Activated naive CD4-positive, alpha-beta T cell treated with anti-CD3 and anti-CD28 coated beads, Interleukin-2, amount 50 U/mL, for 72 hours (primary cell): Measurements from ENCODE around the gene GABPB2. TPM values are rescaled to one million over a fixed set of nuclear protein-coding genes. Genes with fewer than 3 reads are reported as not detected.

ENCODE experiments used
- ATAC-seq, 2 donors: fragments of 150-1000 bp; cut with Tn5 transposase; 2 replicates each; pipeline ENCODE4 v1.10.0; 2021; ENCODE audit warnings: mild to moderate bottlenecking in 2 of 2, moderate library complexity in 2 of 2
- DNase-seq, 2 donors: peaks; one replicate each; pipeline ENCODE4 v3.0.0; 2021 to 2022; ENCODE audit warnings: low spot score in 2 of 2
- H3K27ac Mint-ChIP-seq, 2 donors: one replicate each; pipeline ENCODE4 v1.8.0; 2022; ENCODE audit warnings: mild to moderate bottlenecking in 2 of 2, mixed read lengths in 2 of 2
- H3K36me3 Mint-ChIP-seq, 2 donors: one replicate each; pipeline ENCODE4 v1.8.0; 2022; ENCODE audit warnings: mixed read lengths in 2 of 2
- H3K9me3 Mint-ChIP-seq, 2 donors: one replicate each; pipeline ENCODE4 v1.8.0; 2022; ENCODE audit warnings: mixed read lengths in 2 of 2
- total RNA-seq, 2 donors: library from RNA; stranded (reverse); gene quantifications; one replicate each; pipeline ENCODE4 v1.2.3, GENCODE V29; 2022

Gene GABPB2
- total RNA-seq = 10 to 100 TPM in 1 of 2 donors, 1 to 10 TPM in 1; 5.6 to 14.1 TPM

- H3K9me3 Mint-ChIP-seq = no peaks in the 10 kb centered on the region
- ATAC-seq (peak; percentile 91 to 92), DNase-seq (peak; percentile 88 to 96)
- H3K27ac Mint-ChIP-seq = peak within 1 kb of the TSS; percentile 99 to 100
- peaks cover 7 to 10% of the 10 kb centered on the region in 2 donors for H3K36me3 Mint-ChIP-seq
These were observed at the start of gene GABPB2 for GRCh38 chr1:151070474-151071276. Gene GABPB2, plus strand, starts transcription at chr1:151070761. Its CDS starts 17,429 bp downstream, at chr1:151088190.

- H3K36me3 Mint-ChIP-seq = peaks cover 0 to 7% of the 10 kb centered on the region in 2 donors
- no peaks in the 10 kb centered on the region for H3K9me3 Mint-ChIP-seq
- peak; percentile 72 to 86 for DNase-seq
- peak overlapping the region in 1 of 2 donors; percentile 55 for H3K27ac Mint-ChIP-seq
- peak; percentile 98 to 99 for ATAC-seq
These were observed 45.9 kb upstream of the GABPB2 start for GRCh38 chr1:151024540-151025146.

- no peaks in the 10 kb centered on the region for H3K9me3 Mint-ChIP-seq
- H3K27ac Mint-ChIP-seq = no peak overlapping the region
- DNase-seq (no peak), ATAC-seq (no peak)
- peaks cover 7 to 8% of the 10 kb centered on the region in 2 donors for H3K36me3 Mint-ChIP-seq
These were observed 44.1 kb upstream of the GABPB2 start for GRCh38 chr1:151026460-151026859.

- Mint-ChIP-seq H3K36me3 (peaks cover 12 to 15% of the 10 kb centered on the region in 2 donors), H3K9me3 (no peaks in the 10 kb centered on the region), H3K27ac (no peak overlapping the region)
- DNase-seq (no peak), ATAC-seq (no peak)
These were observed 38.4 kb upstream of the GABPB2 start for GRCh38 chr1:151032164-151032563.

- H3K27ac Mint-ChIP-seq = peak overlapping the region in 1 of 2 donors; percentile 44
- no peaks in the 10 kb centered on the region for H3K9me3 Mint-ChIP-seq
- ATAC-seq = no peak
- no peak for DNase-seq
- H3K36me3 Mint-ChIP-seq = peaks cover 12 to 15% of the 10 kb centered on the region in 2 donors
These were observed 35.4 kb upstream of the GABPB2 start for GRCh38 chr1:151035167-151035566.

- H3K9me3 Mint-ChIP-seq = no peaks in the 10 kb centered on the region
- ATAC-seq = no peak
- DNase-seq = no peak
- peak within 1 kb of the TSS; percentile 65 to 79 for H3K27ac Mint-ChIP-seq
- peaks cover 8 to 12% of the 10 kb centered on the region in 2 donors for H3K36me3 Mint-ChIP-seq
These were observed 34.2 kb upstream of the GABPB2 start, which contains the start of gene BNIPL for GRCh38 chr1:151036356-151036755. Gene BNIPL, plus strand, starts transcription at chr1:151036586. Its CDS starts 140 bp downstream, at chr1:151036726.

- DNase-seq = no peak
- ATAC-seq = no peak
- Mint-ChIP-seq H3K9me3 (no peaks in the 10 kb centered on the region), H3K27ac (peak overlapping the region in 1 of 2 donors; percentile 55), H3K36me3 (peaks cover 5 to 12% of the 10 kb centered on the region in 2 donors)
These were observed 33.5 kb upstream of the GABPB2 start for GRCh38 chr1:151037032-151037431.

GRCh38 chr1:151039521-151039920, 31.0 kb upstream of the GABPB2 start:
- ATAC-seq = no peak
- no peak for DNase-seq
- peaks cover 0 to 3% of the 10 kb centered on the region in 2 donors for H3K36me3 Mint-ChIP-seq
- H3K9me3 Mint-ChIP-seq = no peaks in the 10 kb centered on the region
- no peak overlapping the region for H3K27ac Mint-ChIP-seq

GRCh38 chr1:151043163-151043562, 27.4 kb upstream of the GABPB2 start:
- Mint-ChIP-seq H3K27ac (peak overlapping the region; percentile 23 to 90), H3K9me3 (no peaks in the 10 kb centered on the region), H3K36me3 (no peaks in the 10 kb centered on the region)
- peak; percentile 8 to 33 for ATAC-seq
- no peak for DNase-seq

- Mint-ChIP-seq H3K9me3 (no peaks in the 10 kb centered on the region), H3K36me3 (no peaks in the 10 kb centered on the region), H3K27ac (peak within 1 kb of the TSS; percentile 80 to 88)
- DNase-seq (peak in 1 of 2 donors; percentile 56), ATAC-seq (peak; percentile 68 to 69)
These were observed 23.0 kb upstream of the GABPB2 start, which contains the start of gene C1orf56 for GRCh38 chr1:151047591-151047924. Gene C1orf56, plus strand, starts transcription at chr1:151047751. Its CDS starts 97 bp downstream, at chr1:151047848.

- DNase-seq (peak; percentile 60 to 65), ATAC-seq (peak; percentile 70 to 84)
- H3K27ac Mint-ChIP-seq = peak overlapping the region; percentile 80 to 88
- H3K36me3 Mint-ChIP-seq = no peaks in the 10 kb centered on the region
- H3K9me3 Mint-ChIP-seq = no peaks in the 10 kb centered on the region
These were observed 22.5 kb upstream of the GABPB2 start for GRCh38 chr1:151047925-151048644.

GRCh38 chr1:151048645-151049032, 21.9 kb upstream of the GABPB2 start:
- no peaks in the 10 kb centered on the region for H3K9me3 Mint-ChIP-seq
- DNase-seq (no peak), ATAC-seq (peak in 1 of 2 donors; percentile 12)
- peak overlapping the region in 1 of 2 donors; percentile 80 for H3K27ac Mint-ChIP-seq
- H3K36me3 Mint-ChIP-seq = peaks cover 0 to under 1% of the 10 kb centered on the region in 2 donors

GRCh38 chr1:151049458-151049857, 21.1 kb upstream of the GABPB2 start:
- no peak for DNase-seq
- ATAC-seq = no peak
- Mint-ChIP-seq H3K9me3 (no peaks in the 10 kb centered on the region), H3K27ac (no peak overlapping the region), H3K36me3 (peaks cover 5 to 9% of the 10 kb centered on the region in 2 donors)

GRCh38 chr1:151050051-151050688, 20.4 kb upstream of the GABPB2 start:
- H3K9me3 Mint-ChIP-seq = no peaks in the 10 kb centered on the region
- no peak overlapping the region for H3K27ac Mint-ChIP-seq
- no peak for ATAC-seq
- H3K36me3 Mint-ChIP-seq = peaks cover 13 to 16% of the 10 kb centered on the region in 2 donors
- no peak for DNase-seq

GRCh38 chr1:151051356-151052009, 19.1 kb upstream of the GABPB2 start:
- Mint-ChIP-seq H3K36me3 (peaks cover 18 to 22% of the 10 kb centered on the region in 2 donors), H3K9me3 (no peaks in the 10 kb centered on the region), H3K27ac (peak overlapping the region in 1 of 2 donors; percentile 36)
- no peak for ATAC-seq
- no peak for DNase-seq
